IMR-90 (cell line): ENCODE measurements around the gene CALR3.

ENCODE experiments used
- CTCF ChIP-seq: conservative IDR thresholded peaks from 2 replicates; pipeline ENCODE4 v1.5.1; 2012; ENCODE audit warnings: mild to moderate bottlenecking, low read depth, low read length, improper control_type of control experiment
- MAFK ChIP-seq: IDR thresholded peaks from 2 replicates; pipeline ENCODE4 v1.6.1; 2012; ENCODE audit warnings: low read depth, low read length, improper control_type of control experiment
- MXI1 ChIP-seq: IDR thresholded peaks from 2 replicates; pipeline ENCODE4 v1.6.1; 2012; ENCODE audit warnings: low read depth, mild to moderate bottlenecking, low read length, moderate library complexity, borderline replicate concordance
- POLR2A ChIP-seq: IDR thresholded peaks from 2 replicates; pipeline ENCODE4 v1.6.1; 2012; ENCODE audit warnings: mild to moderate bottlenecking, low read depth, low read length

- TF ChIP-seq MAFK: no peak
- no peak for TF ChIP-seq CTCF
- TF ChIP-seq POLR2A: no peak
- no peak for TF ChIP-seq MXI1
Observed at GRCh38 chr19:16465239-16465638, 30.7 kb downstream of the CALR3 start.
